NCI-H748 (cell line): ENCODE measurements around the gene ST6GALNAC4.
A peak's percentile ranks its signal among the peaks of the same experiment; 100 is the strongest.
"Not testable (repeated sequence)": the region's sequence is repeated elsewhere in the genome, so short reads cannot be mapped to it uniquely, and the experiment has no call there.

ENCODE experiments used
- DNase-seq: peaks from one replicate; lab custom pipeline; 2025; ENCODE audit not compliant: unreplicated experiment; lab: John Stamatoyannopoulos, UW

Gene ST6GALNAC4

DNA sequence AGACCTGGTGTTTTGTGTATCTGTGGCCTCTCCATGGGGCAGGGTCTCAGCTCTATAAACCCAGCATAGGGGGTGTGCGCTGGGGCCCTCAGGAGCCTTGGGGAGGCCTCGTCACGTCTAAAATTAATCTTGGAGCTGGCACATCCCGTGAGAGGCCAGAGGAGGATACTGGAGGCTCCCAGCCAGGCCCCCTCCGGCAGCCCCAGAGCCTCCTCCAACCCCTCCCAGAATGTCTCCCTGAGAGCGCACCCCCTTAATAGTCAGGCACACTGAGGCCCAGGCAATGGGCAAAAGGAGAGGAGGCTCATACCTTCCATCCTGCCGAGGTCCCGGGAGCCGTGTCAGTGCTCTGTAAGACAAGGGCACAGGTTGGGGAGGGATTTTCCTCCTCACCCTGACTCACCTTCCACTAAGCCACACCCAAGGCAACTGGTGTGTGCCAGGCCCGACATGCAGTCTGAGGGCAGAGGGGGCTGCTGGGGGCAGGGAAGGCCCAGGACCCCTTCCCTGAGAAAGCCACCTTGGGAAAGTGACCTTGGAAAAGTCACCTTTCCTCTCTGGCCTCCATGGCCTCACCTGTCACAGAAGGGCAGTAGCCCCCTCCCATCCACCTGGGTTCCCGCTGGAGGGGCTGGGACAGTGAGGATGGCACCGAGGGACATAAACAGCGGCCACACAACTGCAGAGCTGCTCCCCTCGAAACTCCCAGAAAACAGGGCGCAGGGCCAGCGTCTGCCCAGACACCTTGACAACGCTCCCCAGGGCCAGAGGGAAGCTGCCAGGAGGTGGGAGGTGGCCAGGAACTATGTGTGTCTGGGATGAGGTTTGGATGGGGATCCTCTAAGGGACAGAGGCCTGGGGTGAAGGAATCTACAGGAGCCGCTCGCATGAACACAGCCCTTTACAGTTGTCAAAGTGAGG is 42.3 kb downstream of the ST6GALNAC4 start:
- DNase-seq, result no peak

DNA sequence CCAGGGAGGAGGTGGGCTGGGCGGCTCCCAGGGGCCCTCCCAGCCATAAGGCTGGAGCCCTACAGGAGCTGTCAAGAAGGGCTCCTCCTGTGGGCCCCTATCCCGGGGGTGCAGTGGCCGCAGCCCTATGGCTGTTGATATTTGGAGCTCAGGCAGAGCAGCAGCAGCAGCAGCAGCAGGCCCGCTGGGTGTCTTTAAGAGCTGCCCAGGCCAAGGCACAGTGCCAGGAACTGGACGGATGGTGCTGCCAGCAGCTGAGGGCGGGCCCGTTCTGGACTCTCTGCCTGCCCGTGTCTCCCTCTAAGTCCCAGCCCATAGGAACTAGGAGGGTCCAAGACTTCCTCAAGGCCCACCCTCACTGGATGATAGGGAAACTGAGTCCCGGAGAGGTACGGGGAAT is 43.0 kb downstream of the ST6GALNAC4 start:
- no peak for DNase-seq

DNA sequence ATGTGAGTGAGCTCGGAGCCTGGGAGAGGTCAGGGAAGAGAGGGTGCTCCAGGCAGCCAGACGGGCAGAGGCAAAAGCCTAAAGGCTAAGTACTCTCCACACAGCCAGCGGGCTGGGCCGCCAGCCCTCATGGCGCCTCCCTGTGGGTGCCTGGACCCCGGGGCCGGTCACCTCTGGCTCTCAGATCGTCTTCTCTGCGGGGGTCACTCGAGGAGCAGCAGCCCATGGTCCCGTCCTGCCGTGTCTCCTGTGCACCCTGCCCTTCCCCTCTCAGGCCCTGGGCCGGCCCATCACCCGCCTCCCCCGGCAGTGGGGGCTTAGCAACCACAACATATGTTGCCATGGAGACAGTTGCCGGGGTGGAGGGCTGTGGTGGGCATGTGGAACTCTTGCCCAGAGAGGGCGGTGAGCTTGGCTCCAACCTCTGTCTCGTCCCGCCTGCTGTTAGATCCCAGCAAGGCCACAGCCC is 43.6 kb downstream of the ST6GALNAC4 start:
- DNase-seq, result no peak

DNA sequence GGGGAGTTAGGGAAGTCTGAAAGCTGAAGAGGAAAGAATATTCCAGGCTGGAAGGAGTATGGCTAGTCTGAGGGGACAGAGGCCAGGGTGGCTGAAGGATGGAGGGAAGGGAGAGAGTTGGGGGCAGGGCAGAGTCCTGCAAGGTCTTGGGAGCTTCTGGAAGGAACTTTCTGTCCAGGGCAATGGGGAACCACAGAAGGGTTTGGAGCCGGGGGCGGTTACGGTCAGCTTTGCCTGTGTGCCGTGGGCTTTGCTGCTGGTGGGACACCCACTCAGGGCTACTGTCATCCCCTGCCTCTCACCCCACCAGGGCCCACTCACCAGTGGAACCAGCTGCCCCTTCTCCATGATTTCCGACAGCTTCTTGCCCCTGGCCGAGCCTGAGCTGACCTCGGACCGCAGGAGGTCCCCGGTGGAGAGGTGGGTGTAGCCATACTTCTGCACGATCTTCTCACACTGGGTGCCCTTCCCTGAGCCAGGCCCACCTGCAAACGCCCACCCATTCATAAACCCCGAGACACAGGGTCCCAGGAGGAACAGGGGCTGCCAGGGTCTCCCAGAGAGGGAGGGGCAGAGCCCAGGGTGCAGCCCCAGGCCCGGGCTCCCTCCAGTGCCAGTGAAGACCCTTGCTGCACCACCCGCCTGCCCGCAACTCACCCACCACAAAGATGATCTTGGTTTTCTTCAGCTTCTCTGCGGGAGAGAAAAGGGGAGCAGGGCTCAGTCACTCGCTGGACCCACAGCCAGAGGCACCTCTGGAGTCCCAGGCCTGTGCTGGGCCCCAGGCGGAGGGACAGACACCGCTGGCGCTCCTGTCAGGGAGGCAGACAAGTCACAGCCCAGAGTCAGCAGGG is 44.2 kb downstream of the ST6GALNAC4 start:
- DNase-seq, result no peak

DNA sequence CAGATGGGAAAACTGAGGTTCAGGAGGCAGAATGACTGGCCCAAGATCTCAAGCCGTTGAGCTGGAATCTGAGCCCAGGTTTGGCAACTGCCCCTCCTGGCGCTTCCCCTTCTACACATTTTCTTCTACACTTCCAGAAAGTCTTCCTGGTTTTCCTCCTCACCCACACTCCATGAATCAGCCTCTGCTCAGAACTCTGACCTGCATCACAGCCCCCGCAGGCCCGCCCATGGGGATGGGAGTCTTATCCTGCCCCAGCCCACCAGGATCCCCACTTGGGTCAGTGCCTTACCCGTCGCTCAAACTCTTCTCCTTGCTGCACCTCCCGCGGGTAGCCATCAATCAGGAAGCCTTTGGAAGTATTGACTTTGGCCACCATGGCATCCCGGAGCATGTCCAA is 45.3 kb downstream of the ST6GALNAC4 start:
- no peak for DNase-seq

DNA sequence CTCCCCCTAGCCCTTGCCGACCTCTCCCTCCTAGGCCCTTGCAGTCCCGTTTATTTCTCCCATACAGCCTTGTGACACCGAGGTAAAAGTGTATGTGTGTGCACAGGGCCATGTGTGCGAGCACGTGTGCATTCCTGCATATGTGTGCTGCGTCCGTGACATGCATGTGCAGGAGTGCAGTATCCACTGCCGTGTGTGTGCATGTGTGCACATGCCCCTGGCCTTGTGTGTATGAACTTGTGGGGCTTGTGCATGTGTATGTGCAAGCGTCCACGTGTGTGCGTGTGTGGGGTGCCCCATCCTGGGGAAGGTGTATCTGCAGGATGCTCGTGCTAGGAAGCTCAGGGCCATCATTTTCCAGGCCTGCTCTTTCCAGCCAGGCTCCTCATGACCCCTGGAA is 46.0 kb downstream of the ST6GALNAC4 start:
- no peak for DNase-seq

DNA sequence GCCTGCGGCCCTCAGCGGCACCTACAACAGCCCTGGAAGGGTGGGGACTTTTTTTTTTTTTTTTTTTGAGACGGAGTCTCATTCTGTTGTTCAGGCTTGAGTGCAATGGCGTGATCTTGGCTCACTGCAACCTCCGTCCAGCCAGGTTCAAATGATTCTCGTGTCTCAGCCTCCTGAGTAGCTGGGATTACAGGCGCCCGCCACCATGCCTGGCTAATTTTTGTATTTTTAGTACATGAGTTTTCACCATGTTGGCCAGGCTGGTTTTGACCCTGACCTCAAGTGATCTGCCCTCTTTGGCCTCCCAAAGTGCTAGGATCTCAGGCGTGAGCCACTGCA is 46.7 kb downstream of the ST6GALNAC4 start:
- not testable (repeated sequence) for DNase-seq

DNA sequence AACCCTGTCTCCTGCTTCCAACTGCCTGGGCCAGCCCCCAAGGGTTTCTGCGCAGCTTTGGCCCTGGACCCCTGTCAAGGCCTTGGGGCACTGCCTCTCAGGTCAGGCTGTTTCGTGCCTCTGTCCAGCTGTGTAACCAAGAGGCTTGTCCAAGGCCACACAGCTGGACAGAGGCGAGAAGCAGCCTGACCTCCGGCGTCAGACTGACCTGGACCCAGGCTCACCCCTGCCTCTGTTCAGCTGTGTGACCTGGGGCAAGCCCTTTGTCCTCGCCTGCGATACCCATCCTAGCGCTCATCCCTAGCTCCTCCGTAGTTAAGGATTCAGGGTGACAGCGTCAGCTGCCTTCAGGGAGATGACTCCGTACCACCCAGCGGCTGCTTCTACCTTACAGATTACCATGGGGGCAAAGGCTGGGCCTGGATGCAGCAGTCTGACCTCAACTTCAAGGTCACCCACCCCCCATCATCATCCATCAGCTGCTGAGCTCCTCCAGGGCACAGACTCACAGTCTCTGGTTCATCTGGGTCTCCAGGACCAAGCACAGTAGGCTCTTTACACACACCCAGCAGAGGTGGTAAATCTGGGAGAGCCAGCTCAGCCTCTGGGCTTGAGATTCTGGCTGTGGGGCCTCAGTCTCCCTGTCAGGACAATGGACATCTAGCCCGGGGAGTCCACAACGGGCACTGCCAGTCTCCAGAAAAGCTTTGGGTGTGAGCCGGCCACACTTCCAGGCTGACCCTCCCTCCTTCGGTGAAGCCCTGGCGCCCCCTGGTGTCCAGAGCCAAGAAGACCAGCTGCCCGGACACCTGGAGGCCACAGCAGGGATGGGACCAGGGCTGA is 47.3 kb downstream of the ST6GALNAC4 start:
- DNase-seq, result peak; percentile 78

DNA sequence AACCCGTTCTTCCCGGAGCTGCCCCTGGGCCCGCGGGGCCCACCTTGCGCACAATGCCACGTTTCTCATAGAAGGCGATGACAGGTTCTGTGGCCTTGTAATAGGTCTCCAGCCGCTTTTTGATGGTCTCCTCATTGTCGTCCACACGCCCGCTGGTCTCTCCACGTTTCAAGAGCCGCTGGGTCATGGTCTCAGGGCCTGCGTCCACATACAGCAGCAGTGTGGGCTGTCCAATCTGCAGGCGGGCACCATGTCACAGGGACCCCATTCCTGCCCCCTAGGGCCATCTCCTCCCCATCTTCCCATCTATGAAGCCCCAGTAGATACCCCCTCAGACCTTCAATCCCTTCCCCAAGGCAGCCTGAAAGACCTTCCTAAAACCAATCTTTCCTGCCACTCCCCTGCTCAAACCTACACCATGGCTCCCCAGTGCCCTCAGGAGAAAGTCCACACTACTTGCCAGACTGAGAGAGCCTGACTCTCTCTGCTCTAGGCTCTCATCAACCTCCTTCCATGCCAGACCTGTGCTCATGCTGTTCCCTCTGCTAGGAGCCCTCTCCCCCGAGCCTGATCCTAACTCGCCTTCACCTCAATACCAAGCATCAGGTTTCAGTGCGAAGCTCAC is 48.5 kb downstream of the ST6GALNAC4 start:
- no peak for DNase-seq

DNA sequence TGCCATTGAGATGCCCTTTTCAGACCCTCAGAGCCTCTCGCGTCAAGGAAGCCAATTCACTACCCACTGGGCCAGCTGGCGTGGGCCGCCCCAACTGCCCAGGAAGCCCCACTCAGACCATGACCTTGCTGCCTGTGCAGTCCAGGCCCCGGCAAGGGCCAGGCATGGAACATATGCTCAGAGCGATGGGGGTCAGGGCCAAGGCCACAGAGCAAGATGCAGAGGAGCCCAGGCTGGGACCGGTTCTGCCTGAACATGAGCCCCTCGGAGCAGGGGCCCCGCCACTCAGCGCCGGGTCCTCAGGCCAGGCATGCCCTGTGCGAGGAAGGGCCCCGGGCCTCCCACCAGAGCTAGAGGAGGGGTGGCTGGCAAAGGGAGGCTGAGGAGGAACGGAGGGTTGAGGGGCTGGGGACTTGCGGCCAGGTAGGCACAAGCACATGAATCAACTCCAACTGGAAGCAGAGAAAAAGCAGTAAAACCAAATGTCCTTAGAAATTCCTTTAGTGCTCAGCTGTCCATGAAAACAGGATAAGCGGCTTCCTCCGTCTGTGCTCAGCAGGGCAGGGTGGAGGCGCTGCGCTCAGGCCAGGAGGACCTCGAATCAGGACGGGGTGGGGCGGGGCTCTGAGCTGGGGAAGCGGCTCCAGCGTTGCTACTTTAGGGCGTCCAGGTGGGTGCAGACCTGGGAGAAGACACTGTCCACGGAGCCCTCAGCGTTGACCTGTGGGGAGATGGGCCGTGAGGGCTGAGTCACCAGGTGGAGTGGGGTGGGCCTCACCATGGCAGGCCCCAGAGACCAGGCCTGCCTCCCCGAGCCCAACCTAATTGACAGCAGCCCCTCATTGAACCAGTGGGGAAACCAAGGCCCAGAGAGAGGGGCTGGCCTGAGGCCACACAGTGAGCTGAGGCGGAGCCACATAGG is 49.2 kb downstream of the ST6GALNAC4 start:
- DNase-seq, result no peak

DNA sequence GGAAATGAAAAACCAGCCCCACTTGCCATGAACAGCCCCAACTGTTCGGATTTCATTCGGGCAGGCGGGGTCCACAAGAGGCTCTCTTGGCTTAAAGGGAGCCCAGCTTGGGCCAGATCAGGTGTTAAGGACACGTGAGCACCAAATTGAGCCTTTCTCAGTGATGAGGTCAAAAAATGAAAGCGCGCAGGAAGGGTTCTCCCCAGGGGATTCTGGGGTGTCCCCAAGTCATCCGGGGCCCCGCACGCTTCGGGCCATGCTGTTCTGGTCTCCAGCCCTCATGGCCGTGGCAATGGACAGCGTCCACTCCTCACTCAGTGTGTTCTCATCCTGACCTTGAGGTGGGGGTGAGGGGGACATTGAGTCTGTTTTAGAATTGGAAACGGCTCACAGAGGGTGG is 50.3 kb downstream of the ST6GALNAC4 start:
- no peak for DNase-seq

DNA sequence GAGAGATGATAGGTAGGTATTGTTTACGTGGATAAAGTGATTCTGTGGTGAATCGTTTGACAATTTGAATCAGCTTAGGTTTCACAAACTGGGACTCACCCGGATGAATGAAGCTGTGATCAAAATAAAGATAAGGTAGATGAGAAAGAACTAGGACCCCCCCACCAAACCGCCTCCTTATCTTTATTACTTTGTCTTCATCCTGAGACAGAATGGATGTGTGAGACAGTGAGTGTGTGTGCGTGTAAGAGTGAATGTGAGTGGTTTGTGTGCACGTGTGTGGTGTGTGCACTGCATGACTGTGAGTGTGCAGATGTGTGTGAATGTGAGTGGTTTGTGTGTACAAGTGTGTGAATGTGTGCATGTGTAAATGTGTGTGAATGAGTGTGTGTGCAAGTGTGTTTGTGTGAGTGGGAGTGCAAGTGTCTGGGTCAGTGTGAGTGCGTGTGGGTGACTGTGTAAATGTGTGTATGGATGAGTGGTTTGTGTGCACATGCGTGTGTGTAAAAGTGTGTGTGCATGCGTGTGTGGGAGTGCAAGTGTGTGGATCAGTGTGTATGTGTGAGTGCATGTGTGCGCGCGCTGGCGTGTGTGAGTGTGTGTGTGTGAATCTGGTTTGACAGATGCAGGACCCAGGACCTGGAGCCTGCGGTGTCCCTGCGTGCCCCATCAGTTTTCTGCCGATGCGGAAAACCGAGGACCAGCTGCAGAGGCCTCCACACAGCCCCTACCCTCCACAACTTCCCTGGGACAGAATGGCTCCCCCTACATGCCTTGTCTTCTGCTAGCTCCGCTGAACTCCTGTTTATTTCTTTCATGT is 51.0 kb downstream of the ST6GALNAC4 start:
- no peak for DNase-seq

DNA sequence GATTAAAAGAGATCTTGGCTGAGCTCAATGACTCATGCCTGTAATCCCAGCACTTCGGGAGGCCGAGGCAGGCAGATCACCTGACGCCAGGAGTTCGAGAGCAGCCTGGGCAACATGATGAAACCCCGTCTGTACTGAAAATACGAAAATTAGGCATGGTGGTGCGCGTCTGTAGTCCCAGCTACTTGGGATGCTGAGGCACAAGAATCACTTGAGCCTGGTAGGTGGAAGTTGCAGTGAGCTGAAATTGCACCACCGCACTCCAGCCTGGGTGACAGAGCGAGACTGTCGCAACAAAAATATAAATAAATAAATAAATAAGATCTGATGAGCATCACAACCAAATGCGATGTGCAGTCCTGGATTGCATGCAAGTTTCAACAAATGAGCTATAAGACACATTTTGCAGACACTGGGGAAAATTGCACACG is 53.6 kb downstream of the ST6GALNAC4 start:
- no peak for DNase-seq

DNA sequence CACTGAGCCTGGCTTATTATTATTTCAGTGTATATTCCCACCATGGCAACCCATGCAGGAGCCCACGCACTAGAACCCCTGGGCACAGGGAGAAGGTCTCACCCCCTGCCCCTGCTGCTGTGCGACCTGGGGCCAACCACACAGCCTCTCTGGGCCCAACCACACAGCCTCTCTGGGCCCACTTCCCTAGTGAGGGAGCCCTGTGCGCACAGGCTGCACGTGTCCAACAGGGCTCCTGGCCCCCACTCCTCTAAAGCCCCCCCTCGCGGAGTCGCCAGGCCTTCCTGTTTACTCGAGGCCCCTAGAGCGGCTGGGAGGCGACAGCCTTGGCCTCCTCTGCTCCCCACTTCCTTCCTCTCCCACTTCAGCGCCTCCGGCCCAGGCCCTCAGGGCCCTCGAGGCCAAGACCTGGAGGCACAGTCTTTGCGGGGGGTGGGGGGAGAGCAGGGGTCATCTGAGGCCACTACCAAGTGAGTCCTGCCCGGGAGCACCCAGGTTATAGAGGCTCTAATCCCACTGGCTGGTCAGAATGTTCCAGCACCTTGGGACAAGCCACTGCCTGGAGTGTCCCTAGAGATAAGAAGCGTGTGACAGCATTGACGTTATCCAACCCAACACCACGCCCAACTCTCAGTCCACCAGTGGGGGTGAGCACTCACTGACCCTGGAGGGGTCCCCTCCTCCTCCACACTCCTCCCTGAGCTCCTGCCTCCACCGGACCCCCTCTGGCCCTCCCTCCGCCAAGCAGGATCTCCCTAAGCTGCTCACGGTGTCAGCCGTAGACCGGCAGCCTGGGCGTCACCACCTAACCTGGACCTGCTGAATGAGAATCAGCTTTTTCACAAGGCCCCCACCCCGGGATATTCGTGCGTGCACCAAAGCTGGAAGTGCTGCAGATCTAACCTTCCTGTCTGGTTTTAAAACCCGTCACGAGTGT is 54.5 kb downstream of the ST6GALNAC4 start:
- no peak for DNase-seq

DNA sequence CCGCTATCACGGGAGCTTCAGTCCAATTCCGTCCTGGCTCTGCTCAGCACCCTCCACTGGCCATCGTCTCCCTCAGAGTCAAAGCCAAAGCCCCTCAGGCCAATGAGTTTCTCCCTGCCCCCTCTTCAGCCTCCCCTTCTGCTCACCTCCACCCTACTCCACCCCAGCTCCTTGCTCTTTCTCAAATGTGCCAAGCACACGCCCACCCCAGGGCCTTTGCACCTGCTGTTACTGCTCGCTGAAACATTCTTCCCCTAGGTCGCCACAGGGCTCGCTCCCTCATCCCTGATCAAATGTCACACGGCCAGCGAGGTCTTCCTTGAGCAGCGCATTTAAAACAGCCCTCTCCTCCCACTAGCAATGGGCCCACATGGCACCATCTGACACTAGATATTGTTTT is 56.1 kb downstream of the ST6GALNAC4 start:
- no peak for DNase-seq

DNA sequence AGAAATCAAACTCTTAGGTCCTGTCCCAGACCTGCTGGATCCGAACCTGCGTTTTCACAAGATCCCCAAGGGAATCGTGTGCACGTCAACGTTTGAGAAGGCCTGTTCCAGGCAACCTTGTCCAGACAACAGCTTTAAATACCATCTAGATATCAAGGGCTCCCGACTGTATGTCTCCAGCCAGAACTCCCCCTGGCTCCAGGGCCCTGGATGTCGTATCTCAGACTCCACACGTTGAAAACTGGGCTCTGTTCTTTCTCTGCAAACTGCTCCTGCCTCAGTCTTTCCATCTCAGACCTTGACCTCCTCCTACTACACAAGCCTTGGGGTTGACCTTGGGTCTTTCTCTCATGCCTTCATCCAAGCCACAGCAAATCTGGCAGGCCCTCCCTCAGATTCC is 56.6 kb downstream of the ST6GALNAC4 start:
- DNase-seq, result no peak

DNA sequence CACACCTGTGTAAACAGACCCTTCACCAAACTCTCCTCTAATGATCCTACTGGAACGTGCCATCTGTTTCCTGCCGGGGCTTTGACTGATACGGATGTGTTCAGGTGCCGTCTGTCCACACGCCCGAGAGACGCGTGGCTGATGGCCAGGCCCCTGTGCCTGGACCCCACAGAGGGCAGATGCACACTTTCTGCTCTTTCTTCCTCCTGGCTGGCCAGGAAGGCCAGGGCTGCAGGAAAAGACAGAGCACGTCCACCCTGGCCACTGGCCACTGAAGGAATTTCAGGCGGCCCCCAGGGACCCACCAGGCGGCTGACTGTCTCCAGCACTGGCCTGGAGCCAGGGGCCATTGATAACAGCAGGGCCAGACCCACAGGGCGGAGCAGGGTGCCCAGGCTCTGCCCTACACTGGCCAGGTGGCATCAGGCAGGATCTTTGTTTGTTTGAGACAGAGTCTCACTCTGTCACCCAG is 58.8 kb downstream of the ST6GALNAC4 start:
- DNase-seq, result peak; percentile 81
